HG03571 (cell line): ENCODE measurements around the gene MYO1G.

Source experiments
- ATAC-seq: cut with Tn5 transposase; IDR thresholded peaks from one replicate; pipeline ENCODE4 v1.9.1; 2021; ENCODE audit not compliant: unreplicated experiment

Gene MYO1G

GRCh38 chr7:44981035-44981706, 2.4 kb upstream of the MYO1G start:
- ATAC-seq: peak; percentile 0

- ATAC-seq: peak; percentile 40
Measured at GRCh38 chr7:44980393-44981034, 1.7 kb upstream of the MYO1G start.

- peak; percentile 1 for ATAC-seq
Measured at GRCh38 chr7:44979481-44980392, 922 bp upstream of the MYO1G start.

GRCh38 chr7:44977959-44978335, 868 bp downstream of the MYO1G start:
- no peak for ATAC-seq

GRCh38 chr7:44977304-44977958, 1.4 kb downstream of the MYO1G start:
- ATAC-seq: no peak

- ATAC-seq: no peak
Measured at GRCh38 chr7:44976746-44977196, 2.0 kb downstream of the MYO1G start.

GRCh38 chr7:44976040-44976745, 2.6 kb downstream of the MYO1G start:
- ATAC-seq: no peak

- no peak for ATAC-seq
Measured at GRCh38 chr7:44975331-44976039, 3.3 kb downstream of the MYO1G start.

- no peak for ATAC-seq
Measured at GRCh38 chr7:44974549-44974948, 4.3 kb downstream of the MYO1G start.

GRCh38 chr7:44973610-44974401, 5.0 kb downstream of the MYO1G start:
- no peak for ATAC-seq

GRCh38 chr7:44972562-44972961, 6.3 kb downstream of the MYO1G start:
- no peak for ATAC-seq

- no peak for ATAC-seq
Measured at GRCh38 chr7:44971902-44972441, 6.8 kb downstream of the MYO1G start.

- ATAC-seq: no peak
Measured at GRCh38 chr7:44971188-44971901, 7.5 kb downstream of the MYO1G start.

GRCh38 chr7:44970523-44971051, 8.2 kb downstream of the MYO1G start:
- ATAC-seq: no peak

GRCh38 chr7:44969701-44970522, 8.9 kb downstream of the MYO1G start:
- ATAC-seq: no peak

GRCh38 chr7:44969049-44969700, 9.6 kb downstream of the MYO1G start:
- ATAC-seq: no peak
